Measurements from ENCODE around the gene ATXN7L1.
"Not testable (repeated sequence)": the region's sequence is repeated elsewhere in the genome, so short reads cannot be mapped to it uniquely, and the experiment has no call there.

Gene ATXN7L1

GRCh38 chr7:105599080-105599479 lies 277.3 kb downstream of the ATXN7L1 start:
- not testable (repeated sequence) for H3K27ac Mint-ChIP-seq; H3K4me3 Mint-ChIP-seq; DNase-seq (ENCODE audit: low spot score); H3K9me3 Mint-ChIP-seq; H3K27me3 Mint-ChIP-seq (ENCODE audit: low read depth); H3K4me1 Mint-ChIP-seq (ENCODE audit: low read depth); H3K36me3 Mint-ChIP-seq (ENCODE audit: low read depth)

GRCh38 chr7:105596866-105597265 lies 279.5 kb downstream of the ATXN7L1 start:
- Mint-ChIP-seq H3K9me3 (no peaks in the 10 kb centered on the region), H3K27ac (no peak overlapping the region), H3K27me3 (ENCODE audit: low read depth) (peaks cover 7% of the 10 kb centered on the region), H3K4me1 (ENCODE audit: low read depth) (no peaks in the 10 kb centered on the region), H3K36me3 (ENCODE audit: low read depth) (no peaks in the 10 kb centered on the region), H3K4me3 (no peak overlapping the region)
- no peak for DNase-seq (ENCODE audit: low spot score)

DNA sequence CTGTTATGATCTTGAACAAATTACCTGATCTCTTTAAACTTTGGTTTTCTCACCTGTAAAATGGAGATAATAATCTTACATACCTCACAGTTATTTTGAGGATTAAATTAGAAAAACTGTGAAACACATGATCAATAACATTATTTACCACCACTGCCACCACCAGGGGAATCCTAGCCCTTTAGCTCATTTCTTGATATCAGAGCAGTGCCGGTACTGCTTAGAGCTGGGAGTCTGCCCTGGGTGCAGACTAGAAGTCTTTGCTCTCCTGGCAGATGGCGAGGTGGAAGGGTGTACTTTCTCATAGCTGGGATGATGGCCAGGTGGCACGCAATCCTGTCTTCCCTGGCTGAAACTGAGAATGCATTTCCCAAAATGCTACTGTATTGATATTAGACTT lies 282.4 kb downstream of the ATXN7L1 start:
- no peak overlapping the region for H3K4me3 Mint-ChIP-seq
- H3K27ac Mint-ChIP-seq = no peak overlapping the region
- peaks cover 3% of the 10 kb centered on the region for H3K4me1 Mint-ChIP-seq (ENCODE audit: low read depth)
- peaks cover 5% of the 10 kb centered on the region for H3K27me3 Mint-ChIP-seq (ENCODE audit: low read depth)
- H3K9me3 Mint-ChIP-seq = no peaks in the 10 kb centered on the region
- DNase-seq (ENCODE audit: low spot score) = no peak
- no peaks in the 10 kb centered on the region for H3K36me3 Mint-ChIP-seq (ENCODE audit: low read depth)

DNA sequence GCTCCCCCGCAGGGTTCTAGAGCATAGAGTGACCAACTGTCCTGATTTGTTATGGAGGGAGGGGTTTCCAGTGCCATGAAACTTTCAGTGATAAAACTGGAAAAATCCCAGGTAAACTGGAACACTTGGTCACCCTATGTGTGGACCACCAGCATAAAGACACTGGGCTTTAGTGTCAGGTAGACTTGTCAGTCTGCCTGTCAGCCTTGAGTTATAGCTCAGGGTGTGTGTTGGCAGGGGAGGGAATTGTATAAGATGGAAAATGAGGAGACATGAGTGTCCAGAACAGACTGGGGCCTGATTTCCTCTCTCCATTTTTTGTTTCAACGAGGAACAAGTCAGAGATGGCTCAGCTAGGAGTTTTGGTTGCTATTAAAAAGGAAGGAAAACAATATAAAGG lies 284.9 kb downstream of the ATXN7L1 start:
- Mint-ChIP-seq H3K27ac (no peak overlapping the region), H3K36me3 (ENCODE audit: low read depth) (no peaks in the 10 kb centered on the region), H3K27me3 (ENCODE audit: low read depth) (peaks cover 2% of the 10 kb centered on the region), H3K4me3 (no peak overlapping the region), H3K9me3 (no peaks in the 10 kb centered on the region), H3K4me1 (ENCODE audit: low read depth) (peaks cover 9% of the 10 kb centered on the region)
- DNase-seq (ENCODE audit: low spot score) = no peak

GRCh38 chr7:105590793-105591192 lies 285.6 kb downstream of the ATXN7L1 start:
- DNase-seq (ENCODE audit: low spot score) = no peak
- Mint-ChIP-seq H3K4me1 (ENCODE audit: low read depth) (peaks cover 13% of the 10 kb centered on the region), H3K4me3 (no peak overlapping the region), H3K36me3 (ENCODE audit: low read depth) (no peaks in the 10 kb centered on the region), H3K27ac (no peak overlapping the region), H3K27me3 (ENCODE audit: low read depth) (peaks cover 2% of the 10 kb centered on the region), H3K9me3 (no peaks in the 10 kb centered on the region)

- Mint-ChIP-seq H3K27ac (no peak overlapping the region), H3K4me3 (no peak overlapping the region)
- DNase-seq (ENCODE audit: low spot score) = peak; percentile 45
Measured at GRCh38 chr7:105589356-105590077, 286.9 kb downstream of the ATXN7L1 start.

DNA sequence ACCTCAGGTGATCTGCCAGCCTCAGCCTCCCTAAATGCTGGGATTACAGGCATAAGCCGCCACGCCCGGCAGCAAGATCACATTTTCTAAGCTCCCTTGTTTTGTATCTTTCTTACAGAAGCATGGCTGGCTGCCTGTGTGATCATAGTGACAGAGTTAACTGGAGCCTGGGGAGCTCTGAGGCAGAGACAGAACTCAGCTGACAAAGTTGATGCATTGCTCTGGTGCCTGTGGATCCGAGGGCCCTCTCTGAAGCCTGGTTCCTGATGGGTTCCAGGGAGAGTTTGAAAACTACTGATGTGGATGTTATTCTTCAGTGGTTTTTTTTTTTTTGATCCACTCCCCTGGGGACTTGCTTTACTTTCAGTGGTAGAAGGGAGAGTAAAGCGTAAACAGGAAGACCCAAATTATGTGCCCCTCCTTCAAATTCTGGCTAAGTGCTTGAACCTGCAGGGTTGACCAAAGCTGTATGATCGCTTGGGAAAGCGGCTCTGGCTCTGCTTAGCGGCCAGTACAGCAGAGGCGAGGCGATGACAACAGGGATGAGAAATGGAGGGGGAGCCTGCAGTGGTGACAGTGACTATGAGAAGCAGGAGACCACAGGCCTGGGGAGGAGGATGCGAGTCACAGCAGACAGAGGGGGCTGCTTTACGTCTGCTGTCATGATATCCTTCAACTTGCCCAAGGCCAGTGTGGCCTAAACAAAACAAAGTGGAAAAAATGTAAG lies 288.3 kb downstream of the ATXN7L1 start:
- DNase-seq (ENCODE audit: low spot score) = no peak
- Mint-ChIP-seq H3K9me3 (peaks cover 12% of the 10 kb centered on the region), H3K27me3 (ENCODE audit: low read depth) (peaks cover 2% of the 10 kb centered on the region), H3K27ac (no peak overlapping the region), H3K4me3 (no peak overlapping the region), H3K36me3 (ENCODE audit: low read depth) (no peaks in the 10 kb centered on the region), H3K4me1 (ENCODE audit: low read depth) (peaks cover 13% of the 10 kb centered on the region)

More at GRCh38 chr7:105589356-105590077, 286.9 kb downstream of the ATXN7L1 start:
- Mint-ChIP-seq H3K4me1 (ENCODE audit: low read depth) (peaks cover 13% of the 10 kb centered on the region), H3K9me3 (peaks cover 6% of the 10 kb centered on the region), H3K27me3 (ENCODE audit: low read depth) (peaks cover 2% of the 10 kb centered on the region), H3K36me3 (ENCODE audit: low read depth) (no peaks in the 10 kb centered on the region)

DNA sequence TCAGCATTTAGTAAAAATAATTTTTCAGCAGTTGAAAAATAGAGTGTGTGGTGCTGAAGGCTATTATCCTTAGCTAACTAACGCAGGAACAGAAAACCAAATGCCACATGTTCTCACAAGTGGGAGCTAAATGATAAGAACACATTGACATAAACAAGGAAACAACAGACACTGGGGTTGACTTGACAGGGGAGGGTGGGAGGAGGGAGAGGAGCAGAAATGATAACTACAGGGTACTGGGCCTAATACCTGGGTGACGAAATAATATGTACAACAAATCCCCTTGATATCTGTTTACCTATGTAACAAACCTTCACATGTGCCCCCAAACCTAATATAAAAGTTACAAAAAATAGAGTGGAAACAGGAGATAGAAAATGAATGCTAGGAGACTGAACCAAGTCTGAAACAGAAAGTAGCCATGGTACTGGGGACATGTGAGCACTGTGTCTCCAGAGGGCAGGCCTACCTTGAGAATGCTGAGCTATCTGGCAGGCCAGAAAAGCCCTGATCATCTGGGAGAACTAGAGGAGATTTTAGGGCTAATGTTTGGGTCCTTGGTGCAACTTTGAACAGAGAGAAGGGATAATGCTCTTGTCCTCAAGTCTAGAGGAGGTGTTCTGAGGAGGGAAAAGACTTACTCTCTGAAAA lies 290.4 kb downstream of the ATXN7L1 start:
- Mint-ChIP-seq H3K36me3 (ENCODE audit: low read depth) (no peaks in the 10 kb centered on the region), H3K9me3 (peaks cover 12% of the 10 kb centered on the region), H3K4me3 (no peak overlapping the region), H3K4me1 (ENCODE audit: low read depth) (peaks cover 18% of the 10 kb centered on the region), H3K27me3 (ENCODE audit: low read depth) (no peaks in the 10 kb centered on the region), H3K27ac (no peak overlapping the region)
- no peak for DNase-seq (ENCODE audit: low spot score)

DNA sequence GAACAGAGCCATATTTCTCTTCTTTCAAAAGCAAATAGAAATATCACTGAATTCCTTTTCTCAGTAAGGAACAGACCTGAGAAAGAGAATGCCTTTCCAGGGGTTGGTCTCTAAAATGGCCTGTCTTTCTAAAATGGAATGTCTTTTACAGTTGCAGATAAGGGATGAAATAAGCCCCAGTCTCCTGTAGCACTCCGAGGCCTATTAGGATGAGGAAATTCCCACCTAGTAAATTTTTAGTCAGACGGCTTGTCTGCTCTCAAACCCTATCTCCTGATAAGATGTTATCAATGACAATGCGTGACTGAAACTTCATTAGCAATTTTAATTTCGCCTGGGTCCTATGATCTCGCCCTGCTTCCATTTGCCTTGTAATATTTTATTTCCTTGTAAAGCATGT lies 292.2 kb downstream of the ATXN7L1 start:
- no peaks in the 10 kb centered on the region for H3K36me3 Mint-ChIP-seq (ENCODE audit: low read depth)
- no peak overlapping the region for H3K4me3 Mint-ChIP-seq
- H3K27me3 Mint-ChIP-seq (ENCODE audit: low read depth) = no peaks in the 10 kb centered on the region
- H3K27ac Mint-ChIP-seq = no peak overlapping the region
- no peak for DNase-seq (ENCODE audit: low spot score)
- H3K4me1 Mint-ChIP-seq (ENCODE audit: low read depth) = peaks cover 16% of the 10 kb centered on the region
- H3K9me3 Mint-ChIP-seq = peaks cover 12% of the 10 kb centered on the region

DNA sequence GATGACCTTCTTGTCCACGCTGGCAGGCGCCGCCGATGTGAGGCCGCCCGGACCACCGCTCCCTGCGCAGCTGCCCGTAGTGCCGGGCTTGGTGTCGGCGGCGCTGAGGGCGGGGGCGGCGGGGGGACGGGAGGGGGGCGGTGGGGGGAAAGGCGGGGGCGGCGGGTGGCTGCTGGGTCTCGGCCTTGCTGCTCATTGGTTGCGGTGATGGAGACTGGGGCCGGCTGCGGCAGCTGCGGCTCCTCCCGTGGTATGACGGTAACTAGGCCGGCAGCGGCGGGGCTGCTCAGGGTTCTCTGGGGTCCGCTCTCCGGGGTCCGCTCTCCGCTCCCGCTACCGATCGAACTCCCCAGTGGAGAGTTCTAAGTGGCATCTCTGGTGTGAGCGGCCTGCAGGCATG lies 293.3 kb downstream of the ATXN7L1 start:
- H3K4me1 Mint-ChIP-seq (ENCODE audit: low read depth) = peaks cover 12% of the 10 kb centered on the region
- H3K27ac Mint-ChIP-seq = no peak overlapping the region
- H3K9me3 Mint-ChIP-seq = peaks cover 12% of the 10 kb centered on the region
- no peak overlapping the region for H3K4me3 Mint-ChIP-seq
- no peak for DNase-seq (ENCODE audit: low spot score)
- H3K27me3 Mint-ChIP-seq (ENCODE audit: low read depth) = no peaks in the 10 kb centered on the region
- H3K36me3 Mint-ChIP-seq (ENCODE audit: low read depth) = no peaks in the 10 kb centered on the region

- no peaks in the 10 kb centered on the region for H3K27me3 Mint-ChIP-seq (ENCODE audit: low read depth)
- H3K36me3 Mint-ChIP-seq (ENCODE audit: low read depth) = no peaks in the 10 kb centered on the region
- DNase-seq (ENCODE audit: low spot score) = peak; percentile 61
- peaks cover 12% of the 10 kb centered on the region for H3K9me3 Mint-ChIP-seq
- peaks cover 10% of the 10 kb centered on the region for H3K4me1 Mint-ChIP-seq (ENCODE audit: low read depth)
- H3K4me3 Mint-ChIP-seq = peak within 1 kb of the TSS; percentile 82
- H3K27ac Mint-ChIP-seq = no peak within 1 kb of the TSS
Measured at GRCh38 chr7:105581066-105581811, 295.2 kb downstream of the ATXN7L1 start, which contains the start of gene EFCAB10. Gene EFCAB10 (minus strand): TSS chr7:105581493. CDS start chr7:105581463, 30 bp downstream.

- no peak for DNase-seq (ENCODE audit: low spot score)
- H3K9me3 Mint-ChIP-seq = peaks cover 12% of the 10 kb centered on the region
- no peak overlapping the region for H3K27ac Mint-ChIP-seq
- no peaks in the 10 kb centered on the region for H3K27me3 Mint-ChIP-seq (ENCODE audit: low read depth)
- no peaks in the 10 kb centered on the region for H3K36me3 Mint-ChIP-seq (ENCODE audit: low read depth)
- no peak overlapping the region for H3K4me3 Mint-ChIP-seq
- H3K4me1 Mint-ChIP-seq (ENCODE audit: low read depth) = peaks cover 6% of the 10 kb centered on the region
Measured at GRCh38 chr7:105580022-105580740, 296.2 kb downstream of the ATXN7L1 start.

GRCh38 chr7:105578496-105578895 lies 297.9 kb downstream of the ATXN7L1 start:
- Mint-ChIP-seq H3K9me3 (no peaks in the 10 kb centered on the region), H3K36me3 (ENCODE audit: low read depth) (no peaks in the 10 kb centered on the region), H3K4me3 (no peak overlapping the region), H3K4me1 (ENCODE audit: low read depth) (peaks cover 6% of the 10 kb centered on the region), H3K27ac (no peak overlapping the region), H3K27me3 (ENCODE audit: low read depth) (no peaks in the 10 kb centered on the region)
- no peak for DNase-seq (ENCODE audit: low spot score)

Measured in T-helper 2 cell treated with Interferon-gamma antibody and Interleukin-4, amounts not matched to agents 5 μg/mL and 100 μg/mL, for 36 hours (primary cell).